SKM-1 (cell line): Measurements from ENCODE around the gene SLC17A7.
"Not testable (repeated sequence)": the region's sequence is repeated elsewhere in the genome, so short reads cannot be mapped to it uniquely, and the experiment has no call there.

ENCODE experiments used
- DNase-seq: peaks from one replicate; lab custom pipeline; 2025; ENCODE audit not compliant: unreplicated experiment; lab: John Stamatoyannopoulos, UW

The SLC17A7 gene

GRCh38 chr19:49445997-49446396 is 4.7 kb upstream of the SLC17A7 start:
- DNase-seq: no peak

- not testable (repeated sequence) for DNase-seq
Measured at GRCh38 chr19:49444100-49444700, 2.9 kb upstream of the SLC17A7 start.

GRCh38 chr19:49443366-49444099 is 2.2 kb upstream of the SLC17A7 start:
- DNase-seq: peak; percentile 68

- DNase-seq: no peak
Measured at GRCh38 chr19:49442771-49443365, 1.5 kb upstream of the SLC17A7 start.

- DNase-seq: no peak
Measured at GRCh38 chr19:49442354-49442753, 1.0 kb upstream of the SLC17A7 start.

GRCh38 chr19:49441960-49442350 is 628 bp upstream of the SLC17A7 start:
- DNase-seq: no peak

GRCh38 chr19:49440439-49441209 is 703 bp downstream of the SLC17A7 start:
- no peak for DNase-seq

- no peak for DNase-seq
Measured at GRCh38 chr19:49439836-49440235, 1.5 kb downstream of the SLC17A7 start.

GRCh38 chr19:49438261-49438660 is 3.1 kb downstream of the SLC17A7 start:
- no peak for DNase-seq

GRCh38 chr19:49437231-49437630 is 4.1 kb downstream of the SLC17A7 start:
- no peak for DNase-seq

GRCh38 chr19:49436381-49437017 is 4.8 kb downstream of the SLC17A7 start:
- no peak for DNase-seq

GRCh38 chr19:49435670-49436069 is 5.7 kb downstream of the SLC17A7 start:
- DNase-seq: no peak

- no peak for DNase-seq
Measured at GRCh38 chr19:49434907-49435583, 6.3 kb downstream of the SLC17A7 start.

GRCh38 chr19:49433240-49433901 is 8.0 kb downstream of the SLC17A7 start:
- no peak for DNase-seq

- DNase-seq: no peak
Measured at GRCh38 chr19:49432141-49433073, 8.9 kb downstream of the SLC17A7 start.

- DNase-seq: no peak
Measured at GRCh38 chr19:49431330-49431749, 10.0 kb downstream of the SLC17A7 start.

GRCh38 chr19:49430678-49431329 is 10.5 kb downstream of the SLC17A7 start:
- DNase-seq: peak; percentile 11

- DNase-seq: no peak
Measured at GRCh38 chr19:49430172-49430677, 11.1 kb downstream of the SLC17A7 start.
